GM19372 (cell line): ENCODE results near the gene GNB1L.
"Not testable (repeated sequence)": the region's sequence is repeated elsewhere in the genome, so short reads cannot be mapped to it uniquely, and the experiment has no call there.

Experiments
- ATAC-seq: cut with Tn5 transposase; IDR thresholded peaks from one replicate; pipeline ENCODE4 v1.9.1; 2021; ENCODE audit warnings: mild to moderate bottlenecking, low read depth, moderate library complexity; ENCODE audit not compliant: unreplicated experiment

GNB1L gene

GRCh38 chr22:19846620-19847344, 7.9 kb downstream of the GNB1L start:
- no peak for ATAC-seq

GRCh38 chr22:19845054-19845722, 9.5 kb downstream of the GNB1L start:
- no peak for ATAC-seq

- ATAC-seq, result no peak
Measured at GRCh38 chr22:19844377-19845053, 10.2 kb downstream of the GNB1L start.

- no peak for ATAC-seq
Measured at GRCh38 chr22:19843857-19844376, 10.8 kb downstream of the GNB1L start.

- no peak for ATAC-seq
Measured at GRCh38 chr22:19843107-19843856, 11.4 kb downstream of the GNB1L start.

- no peak for ATAC-seq
Measured at GRCh38 chr22:19842393-19843106, 12.1 kb downstream of the GNB1L start.

GRCh38 chr22:19841641-19842392, 12.9 kb downstream of the GNB1L start:
- ATAC-seq, result no peak

- ATAC-seq, result no peak
Measured at GRCh38 chr22:19840955-19841640, 13.6 kb downstream of the GNB1L start.

- no peak for ATAC-seq
Measured at GRCh38 chr22:19840059-19840458, 14.6 kb downstream of the GNB1L start.

GRCh38 chr22:19837915-19838314, 16.8 kb downstream of the GNB1L start:
- no peak for ATAC-seq

- no peak for ATAC-seq
Measured at GRCh38 chr22:19836512-19836911, 18.2 kb downstream of the GNB1L start.

- ATAC-seq, result no peak
Measured at GRCh38 chr22:19834599-19834998, 20.1 kb downstream of the GNB1L start.

- not testable (repeated sequence) for ATAC-seq
Measured at GRCh38 chr22:19833327-19833726, 21.3 kb downstream of the GNB1L start.

GRCh38 chr22:19832476-19833108, 22.1 kb downstream of the GNB1L start:
- no peak for ATAC-seq

GRCh38 chr22:19831979-19832378, 22.7 kb downstream of the GNB1L start:
- ATAC-seq, result not testable (repeated sequence)

GRCh38 chr22:19831016-19831415, 23.7 kb downstream of the GNB1L start:
- ATAC-seq, result no peak

- ATAC-seq, result no peak
Measured at GRCh38 chr22:19828035-19828401, 26.7 kb downstream of the GNB1L start.

GRCh38 chr22:19827341-19828034, 27.2 kb downstream of the GNB1L start:
- no peak for ATAC-seq
